ENCODE data around the gene NGFR.

Gene NGFR

GRCh38 chr17:49469831-49470810 lies 25.0 kb upstream of the NGFR start:
- DNase-seq (ENCODE audit: low read depth), result no peak

- DNase-seq (ENCODE audit: low read depth), result no peak
These were observed 23.9 kb upstream of the NGFR start for GRCh38 chr17:49471089-49471683.

GRCh38 chr17:49471769-49472168 lies 23.3 kb upstream of the NGFR start:
- no peak for DNase-seq (ENCODE audit: low read depth)

GRCh38 chr17:49472527-49472926 lies 22.6 kb upstream of the NGFR start:
- DNase-seq (ENCODE audit: low read depth), result no peak

- no peak for DNase-seq (ENCODE audit: low read depth)
These were observed 21.0 kb upstream of the NGFR start for GRCh38 chr17:49473900-49474751.

- DNase-seq (ENCODE audit: low read depth), result no peak
These were observed 17.4 kb upstream of the NGFR start for GRCh38 chr17:49477709-49478108.

- DNase-seq (ENCODE audit: low read depth), result no peak
These were observed 14.1 kb upstream of the NGFR start for GRCh38 chr17:49480836-49481615.

- DNase-seq (ENCODE audit: low read depth), result no peak
These were observed 12.8 kb upstream of the NGFR start for GRCh38 chr17:49482144-49482817.

GRCh38 chr17:49483599-49484509 lies 11.2 kb upstream of the NGFR start:
- no peak for DNase-seq (ENCODE audit: low read depth)

- DNase-seq (ENCODE audit: low read depth), result no peak
These were observed 10.5 kb upstream of the NGFR start for GRCh38 chr17:49484588-49484987.

- DNase-seq (ENCODE audit: low read depth), result no peak
These were observed 9.0 kb upstream of the NGFR start for GRCh38 chr17:49486012-49486641.

- no peak for DNase-seq (ENCODE audit: low read depth)
These were observed 7.9 kb upstream of the NGFR start for GRCh38 chr17:49487183-49487582.

- DNase-seq (ENCODE audit: low read depth), result no peak
These were observed 6.5 kb upstream of the NGFR start for GRCh38 chr17:49488612-49489011.

- no peak for DNase-seq (ENCODE audit: low read depth)
These were observed 5.7 kb upstream of the NGFR start for GRCh38 chr17:49489348-49489747.

GRCh38 chr17:49490276-49490675 lies 4.8 kb upstream of the NGFR start:
- DNase-seq (ENCODE audit: low read depth), result no peak

- no peak for DNase-seq (ENCODE audit: low read depth)
These were observed 3.8 kb upstream of the NGFR start for GRCh38 chr17:49491192-49491769.

- no peak for DNase-seq (ENCODE audit: low read depth)
These were observed 601 bp upstream of the NGFR start for GRCh38 chr17:49494399-49494985.

- no peak for DNase-seq (ENCODE audit: low read depth)
These were observed 719 bp downstream of the NGFR start for GRCh38 chr17:49495842-49496182.

Measured in HS-27A (cell line).